ENCODE measurements around the gene VPS13C. TPM values are rescaled to one million over a fixed set of nuclear protein-coding genes. Genes with fewer than 3 reads are reported as not detected.

VPS13C gene
- total and polyA plus RNA-seq, 2 experiments from 2014 or later: 6.7 to 60.9 TPM

- no peak overlapping the region for H3K4me2 ChIP-seq
- no peak for TF ChIP-seq EZH2phosphoT487 (IDR thresholded peaks at IDR 0.05; ENCODE audit: low read depth, severe bottlenecking, unreplicated experiment)
- TF ChIP-seq EZH2 (IDR thresholded peaks at IDR 0.05; ENCODE audit: borderline replicate concordance): no peak
- no peak for TF ChIP-seq CTCF (IDR thresholded peaks at IDR 0.05; ENCODE audit: poor library complexity)
- no peaks in the 10 kb centered on the region for H3K36me3 ChIP-seq (replicated peaks; ENCODE audit: insufficient read depth, low read depth)
- DNase-seq (ENCODE audit: low spot score): no peak
- no peaks in the 10 kb centered on the region for H3K79me2 ChIP-seq
- H3K27ac ChIP-seq: no peak overlapping the region
- 86% methylated on average over 8 of the region's 8 CpGs for WGBS (ENCODE audit: low lambda C conversion rate, missing lambda C conversion rate)
- H3K4me3 ChIP-seq: no peak overlapping the region
- no peaks in the 10 kb centered on the region for H4K20me1 ChIP-seq (ENCODE audit: insufficient read depth, poor library complexity, severe bottlenecking)
- H3K4me1 ChIP-seq (ENCODE audit: insufficient read depth): no peaks in the 10 kb centered on the region
- H3K9me3 ChIP-seq (ENCODE audit: low read depth): no peaks in the 10 kb centered on the region
- H2AFZ ChIP-seq: no peak overlapping the region
- H3K27me3 ChIP-seq: no peaks in the 10 kb centered on the region
- no peaks in the 10 kb centered on the region for H3K9me2 ChIP-seq (replicated peaks; ENCODE audit: insufficient read depth)
Observed at GRCh38 chr15:61811952-61812351, 248.3 kb downstream of the VPS13C start.

GRCh38 chr15:61809216-61809615 is 251.0 kb downstream of the VPS13C start:
- DNase-seq (ENCODE audit: low spot score): no peak
- Histone ChIP-seq H3K4me2 (no peak overlapping the region), H3K27ac (no peak overlapping the region), H3K9me3 (ENCODE audit: low read depth) (no peaks in the 10 kb centered on the region), H3K4me3 (no peak overlapping the region), H3K79me2 (no peaks in the 10 kb centered on the region), H4K20me1 (ENCODE audit: insufficient read depth, poor library complexity, severe bottlenecking) (no peaks in the 10 kb centered on the region), H3K4me1 (ENCODE audit: insufficient read depth) (no peaks in the 10 kb centered on the region), H3K36me3 (replicated peaks; ENCODE audit: insufficient read depth, low read depth) (no peaks in the 10 kb centered on the region), H3K9me2 (replicated peaks; ENCODE audit: insufficient read depth) (no peaks in the 10 kb centered on the region), H3K27me3 (no peaks in the 10 kb centered on the region), H2AFZ (no peak overlapping the region)
- TF ChIP-seq CTCF (IDR thresholded peaks at IDR 0.05; ENCODE audit: poor library complexity) (no peak), EZH2 (IDR thresholded peaks at IDR 0.05; ENCODE audit: borderline replicate concordance) (no peak), EZH2phosphoT487 (IDR thresholded peaks at IDR 0.05; ENCODE audit: low read depth, severe bottlenecking, unreplicated experiment) (no peak)
- WGBS (ENCODE audit: low lambda C conversion rate, missing lambda C conversion rate): 89% methylated on average over 7 of the region's 7 CpGs

- H3K79me2 ChIP-seq: no peaks in the 10 kb centered on the region
- H3K4me3 ChIP-seq: no peak overlapping the region
- no peak overlapping the region for H3K27ac ChIP-seq
- no peaks in the 10 kb centered on the region for H3K9me2 ChIP-seq (replicated peaks; ENCODE audit: insufficient read depth)
- no peaks in the 10 kb centered on the region for H3K36me3 ChIP-seq (replicated peaks; ENCODE audit: insufficient read depth, low read depth)
- no peaks in the 10 kb centered on the region for H4K20me1 ChIP-seq (ENCODE audit: insufficient read depth, poor library complexity, severe bottlenecking)
- 92% methylated on average over 14 of the region's 14 CpGs for WGBS (ENCODE audit: low lambda C conversion rate, missing lambda C conversion rate)
- no peaks in the 10 kb centered on the region for H3K27me3 ChIP-seq
- DNase-seq (ENCODE audit: low spot score): no peak
- no peak overlapping the region for H2AFZ ChIP-seq
- H3K4me2 ChIP-seq: no peak overlapping the region
- no peak for TF ChIP-seq EZH2phosphoT487 (IDR thresholded peaks at IDR 0.05; ENCODE audit: low read depth, severe bottlenecking, unreplicated experiment)
- no peak for TF ChIP-seq CTCF (IDR thresholded peaks at IDR 0.05; ENCODE audit: poor library complexity)
- TF ChIP-seq EZH2 (IDR thresholded peaks at IDR 0.05; ENCODE audit: borderline replicate concordance): no peak
- no peaks in the 10 kb centered on the region for H3K4me1 ChIP-seq (ENCODE audit: insufficient read depth)
- no peaks in the 10 kb centered on the region for H3K9me3 ChIP-seq (ENCODE audit: low read depth)
Observed at GRCh38 chr15:61807281-61807929, 252.8 kb downstream of the VPS13C start.

Other genes starting within 250 kb of the VPS13C start
- gene C2CD4A, start 6.5 kb upstream of the VPS13C start, total RNA-seq: 0.12 and 0.13 TPM in 2 replicates
- 0.57 and 0.60 TPM in 2 replicates for gene C2CD4A, start 6.5 kb upstream of the VPS13C start, polyA plus RNA-seq
- gene C2CD4B, start 104.8 kb upstream of the VPS13C start, total RNA-seq: 1.0 and 2.0 TPM in 2 replicates
- 2.6 and 6.2 TPM in 2 replicates for gene C2CD4B, start 104.8 kb upstream of the VPS13C start, polyA plus RNA-seq

All from hepatocyte (in vitro differentiated cells).